Colonic mucosa (tissue), 4 donors: Measurements from ENCODE around the gene NGFR. TPM values are rescaled to one million over a fixed set of nuclear protein-coding genes. Genes with fewer than 3 reads are reported as not detected.
A peak's percentile ranks its signal among the peaks of the same experiment; 100 is the strongest.

Source experiments
- DNase-seq: peaks from one replicate; pipeline ENCODE4 v3.0.0-alpha.2; 2020
- H3K27ac ChIP-seq: fragments of 200-600 bp; one replicate; pipeline ENCODE4 v1.8.0; 2021
- H3K27me3 ChIP-seq: fragments of 200-600 bp; one replicate; pipeline ENCODE4 v1.8.0; 2021
- H3K36me3 ChIP-seq: fragments of 200-600 bp; one replicate; pipeline ENCODE4 v1.8.0; 2021
- H3K4me1 ChIP-seq: fragments of 200-600 bp; one replicate; pipeline ENCODE4 v1.8.0; 2021; ENCODE audit warnings: mild to moderate bottlenecking
- H3K4me3 ChIP-seq: fragments of 200-600 bp; one replicate; pipeline ENCODE4 v1.8.0; 2021
- H3K9ac ChIP-seq, 2 donors: one replicate each; pipeline ENCODE4 v1.7.0; 2013; ENCODE audit warnings: control low read depth in 2 of 2, low read depth in 2 of 2, low read length in 2 of 2
- H3K9me3 ChIP-seq: fragments of 200-600 bp; one replicate; pipeline ENCODE4 v1.8.0; 2021
- CTCF ChIP-seq: fragments of 200-600 bp; IDR thresholded peaks from one replicate; pipeline ENCODE4 v1.8.0; 2022; ENCODE audit warnings: antibody characterized with exemption, mild to moderate bottlenecking
- intact Hi-C: fragments of 100-400 bp; cut with DNase I; formaldehyde crosslinking; loops from one replicate; pipeline ENCODE4 v1.14.1; 2022
- microRNA-seq: library from miRNA; unstranded; fragments of <30 nt; microRNA quantifications from one replicate; pipeline ENCODE4, GENCODE V29; 2019
- total RNA-seq, 2 donors: library from RNA; stranded (reverse); fragmentation: NEBNext Ultra II Directional in 1 of 2; extraction: Animal tissue kit (Norgen Biotek cat#: 25700) in 1 of 2; gene quantifications; one replicate each; pipeline ENCODE4 v1.2.1, GENCODE V29; 2021
- donor health status: healthy.
- donor health status: DM: no; HTN: no; CAD: no.
- donor health status: DM: no; HTN: no; CAD: no.

Gene NGFR
- total RNA-seq, 2 donors from 2014 or later, result 0.49 to 2.7 TPM

- Histone ChIP-seq H3K4me3 (no peak overlapping the region), H3K27ac (no peak overlapping the region), H3K27me3 (no peaks in the 10 kb centered on the region), H3K4me1 (no peaks in the 10 kb centered on the region), H3K36me3 (no peaks in the 10 kb centered on the region), H3K9ac (no peak overlapping the region), H3K9me3 (no peaks in the 10 kb centered on the region)
- no peak for DNase-seq
- peak; percentile 43 for TF ChIP-seq CTCF
- intact Hi-C loops, result loop anchor here (2.0 to 10.0 kb wide), 4 partner anchors 61 to 243 kb away; no protein-coding TSS in a partner anchor
Observed at GRCh38 chr17:49557312-49558024, 62.4 kb downstream of the NGFR start.

Small RNA genes within 50 kb of the gene (microRNA-seq; reads per million reads assigned to microRNA genes)
- gene MIR6165, result not detected

Other genes with a start within 250 kb of the NGFR start
- 10 to 100 TPM; 38.1 to 62.5 TPM for gene ZNF652, start 133.0 kb upstream of the NGFR start, total RNA-seq
- 100 to 1,000 TPM; 229 to 487 TPM for gene PHB1, start 80.4 kb upstream of the NGFR start, total RNA-seq
- gene NXPH3, start 80.6 kb downstream of the NGFR start, total RNA-seq, result 1 to 10 TPM in 1 of 2 donors, under 1 TPM in 1; 0.42 to 2.1 TPM
- gene SPOP, start 182.8 kb downstream of the NGFR start, total RNA-seq, result 10 to 100 TPM; 60.5 to 83.2 TPM
- gene SLC35B1, start 212.7 kb downstream of the NGFR start, total RNA-seq, result 10 to 100 TPM; 43.0 to 73.5 TPM